MCF 10A (cell line): ENCODE results near the gene TMEM200B. TPM values are rescaled to one million over a fixed set of nuclear protein-coding genes. Genes with fewer than 3 reads are reported as not detected.

Source experiments
- BruUV-seq: library from RNA; stranded (reverse); fragments of 400-500 nt; replicated peaks from 2 replicates; lab custom pipeline; 2021; lab: Mats Ljungman, UMichigan
- CTCF ChIA-PET: fragments of 300-600 bp; sonication (Branson Sonifier 250); formaldehyde crosslinking; extraction: SDS; loops from one replicate; lab custom pipeline; 2021; ENCODE audit warnings: antibody characterized with exemption, inconsistent platforms; lab: Yijun Ruan, JAX
- POLR2A ChIA-PET: fragments of 300-600, 350-650 bp; sonication (Branson Sonifier 250); formaldehyde crosslinking; extraction: SDS; loops from one replicate; lab custom pipeline; 2020; ENCODE audit warnings: antibody characterized with exemption, inconsistent platforms; lab: Yijun Ruan, JAX
- DNase-seq: peaks from one replicate; pipeline ENCODE4 v3.0.0-alpha.2; 2018; ENCODE audit not compliant: unreplicated experiment
- H3K27ac Mint-ChIP-seq: one replicate; pipeline ENCODE4 v1.8.0; 2022; ENCODE audit warnings: mild to moderate bottlenecking, low read depth, mixed read lengths; ENCODE audit not compliant: unreplicated experiment
- H3K27me3 Mint-ChIP-seq: one replicate; pipeline ENCODE4 v1.8.0; 2022; ENCODE audit warnings: mixed read lengths; ENCODE audit not compliant: insufficient read depth, unreplicated experiment
- H3K36me3 Mint-ChIP-seq: one replicate; pipeline ENCODE4 v1.8.0; 2022; ENCODE audit warnings: mild to moderate bottlenecking, moderate library complexity, mixed read lengths; ENCODE audit not compliant: insufficient read depth, unreplicated experiment
- H3K4me1 Mint-ChIP-seq: one replicate; pipeline ENCODE4 v1.8.0; 2022; ENCODE audit warnings: mixed read lengths; ENCODE audit not compliant: insufficient read depth, unreplicated experiment
- H3K4me3 Mint-ChIP-seq: one replicate; pipeline ENCODE4 v1.8.0; 2022; ENCODE audit warnings: mild to moderate bottlenecking, moderate library complexity, mixed read lengths; ENCODE audit not compliant: unreplicated experiment
- H3K9me3 Mint-ChIP-seq: one replicate; pipeline ENCODE4 v1.8.0; 2022; ENCODE audit warnings: mixed read lengths; ENCODE audit not compliant: unreplicated experiment
- CTCF ChIP-seq: fragments of 200-600 bp; IDR thresholded peaks from one replicate; pipeline ENCODE4 v1.8.0; 2022; ENCODE audit warnings: antibody characterized with exemption, mild to moderate bottlenecking; ENCODE audit not compliant: unreplicated experiment
- intact Hi-C: fragments of 100-400 bp; cut with micrococcal nuclease; formaldehyde crosslinking; loops from 2 replicates; pipeline ENCODE4 v1.14.1; 2022
- total RNA-seq: library from RNA; stranded (reverse); gene quantifications from 2 replicates; pipeline ENCODE4 v1.2.3, GENCODE V29; 2022

TMEM200B gene
- total RNA-seq, 1 experiment from 2014 or later = not detected

- DNase-seq = no peak
- TF ChIP-seq CTCF = no peak
- Mint-ChIP-seq H3K36me3 (no peaks in the 10 kb centered on the region), H3K4me1 (peaks cover 7% of the 10 kb centered on the region), H3K4me3 (no peak overlapping the region), H3K9me3 (no peaks in the 10 kb centered on the region), H3K27ac (no peak overlapping the region), H3K27me3 (peaks cover 14% of the 10 kb centered on the region)
- BruUV-seq = no TSS peak
- ChIA-PET CTCF (no interaction called here), POLR2A (interaction anchor here (0.5 to 0.7 kb wide), 2 partner anchors 8 to 32 kb away, joined by 3 read pairs; no protein-coding TSS in a partner anchor)
- intact Hi-C loops = no loop called here
Observed at GRCh38 chr1:29121936-29122681, 1.6 kb downstream of the TMEM200B start.

GRCh38 chr1:29121516-29121935 is 2.2 kb downstream of the TMEM200B start:
- no TSS peak for BruUV-seq
- DNase-seq = no peak
- POLR2A ChIA-PET = interaction anchor here (0.5 kb wide), 1 partner anchor 31 kb away, joined by 3 read pairs; no protein-coding TSS in a partner anchor
- peaks cover 14% of the 10 kb centered on the region for H3K27me3 Mint-ChIP-seq
- H3K9me3 Mint-ChIP-seq = no peaks in the 10 kb centered on the region
- no peak for TF ChIP-seq CTCF
- H3K4me3 Mint-ChIP-seq = no peak overlapping the region
- peaks cover 4% of the 10 kb centered on the region for H3K36me3 Mint-ChIP-seq
- H3K27ac Mint-ChIP-seq = no peak overlapping the region
- CTCF ChIA-PET = no interaction called here
- peaks cover 7% of the 10 kb centered on the region for H3K4me1 Mint-ChIP-seq
- intact Hi-C loops = no loop called here

GRCh38 chr1:29120947-29121485 is 2.7 kb downstream of the TMEM200B start:
- no peak overlapping the region for H3K27ac Mint-ChIP-seq

More at GRCh38 chr1:29120947-29121485, 2.7 kb downstream of the TMEM200B start:
- intact Hi-C loops = no loop called here
- BruUV-seq = no TSS peak
- TF ChIP-seq CTCF = no peak
- no peak overlapping the region for H3K4me3 Mint-ChIP-seq
- H3K27me3 Mint-ChIP-seq = peaks cover 12% of the 10 kb centered on the region
- DNase-seq = no peak
- H3K36me3 Mint-ChIP-seq = peaks cover 9% of the 10 kb centered on the region
- H3K4me1 Mint-ChIP-seq = peaks cover 6% of the 10 kb centered on the region
- no peaks in the 10 kb centered on the region for H3K9me3 Mint-ChIP-seq
- CTCF ChIA-PET = no interaction called here
- POLR2A ChIA-PET = no interaction called here
